Keratinocyte (primary cell): ENCODE measurements around the gene EPHA2.

Experiments used
- CTCF ChIP-seq, 3 experiments: IDR thresholded peaks in 1 of 3; conservative IDR thresholded peaks in 1 of 3; optimal IDR thresholded peaks in 1 of 3; 2 replicates in 2 of 3; 3 replicates in 1 of 3; pipeline versions ENCODE3 to v1.5.1; 2011; ENCODE audit warnings: low read length in 3 of 3, mild to moderate bottlenecking in 3 of 3, moderate library complexity in 2 of 3, control low read depth in 1 of 3, inconsistent platforms in 1 of 3; ENCODE audit not compliant: insufficient read depth in 2 of 3; ENCODE audit errors: extremely low read depth in 1 of 3
- EZH2 ChIP-seq: IDR thresholded peaks from one replicate; pipeline ENCODE4 v1.6.1; 2012; ENCODE audit warnings: inconsistent platforms, mild to moderate bottlenecking, low read length, moderate library complexity

- TF ChIP-seq CTCF (optimal IDR thresholded peaks at IDR 0.05 in 1 of 3, IDR thresholded peaks at IDR 0.05 in 1 of 3, conservative IDR thresholded peaks at IDR 0.05 in 1 of 3; ENCODE audit: extremely low read depth in 1 of 3, insufficient read depth in 2 of 3, low read length in 3 of 3): no peak
- TF ChIP-seq EZH2: no peak
These were observed 33.5 kb downstream of the EPHA2 start for GRCh38 chr1:16122350-16122881.
